Measurements from ENCODE around the gene TMEM19. TPM values are rescaled to one million over a fixed set of nuclear protein-coding genes. Genes with fewer than 3 reads are reported as not detected.

TMEM19 gene
- total RNA-seq, 1 experiment from 2014 or later = 14.3 TPM

GRCh38 chr12:71730936-71731335 is 45.1 kb downstream of the TMEM19 start:
- POLR2A ChIA-PET (ENCODE audit: unreplicated experiment) = no interaction called here

DNA sequence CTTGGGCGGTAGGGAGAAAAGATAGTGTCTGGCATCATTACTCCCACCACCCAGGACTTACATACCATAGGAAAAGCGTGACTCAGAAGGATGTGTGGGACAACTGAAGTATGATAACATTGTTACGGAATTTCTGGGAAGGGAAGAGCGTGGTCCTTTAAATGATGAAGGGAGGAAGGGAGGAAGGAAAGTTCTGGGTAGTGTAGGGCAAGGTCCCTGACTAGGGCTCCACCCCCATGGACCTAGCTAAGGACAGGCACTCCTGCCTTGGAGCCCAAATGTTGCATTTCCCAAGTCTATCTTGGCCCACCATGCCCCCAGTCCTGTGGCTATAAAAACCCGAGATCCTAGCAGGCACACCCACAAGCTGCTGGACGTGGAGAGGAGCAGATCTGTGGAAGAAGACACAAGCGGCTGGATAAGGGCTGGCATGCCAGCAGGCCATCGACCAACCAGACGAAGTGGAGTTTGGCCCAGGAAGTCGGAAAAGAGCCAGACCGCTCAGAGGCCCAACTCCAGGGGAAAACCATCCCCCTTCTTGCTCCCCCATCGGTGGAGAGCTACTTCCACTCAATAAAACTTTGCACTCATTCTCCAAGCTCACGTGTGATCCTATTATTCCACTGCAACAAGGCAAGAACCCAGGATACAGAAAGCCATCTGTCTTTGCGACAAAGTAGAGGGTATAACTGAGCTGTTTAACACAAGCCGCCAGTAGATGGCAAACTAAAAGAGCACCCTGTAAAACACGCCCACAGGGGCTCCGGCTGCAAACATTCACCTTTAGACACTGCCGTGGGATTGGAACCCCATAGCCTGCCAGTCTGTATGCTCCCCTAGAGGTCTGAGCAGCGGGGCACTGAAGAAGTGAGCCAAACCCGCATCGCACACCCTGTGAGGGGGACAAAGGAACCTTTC is 45.8 kb downstream of the TMEM19 start:
- BruUV-seq (replicated peaks) = no TSS peak

More at GRCh38 chr12:71730936-71731335, 45.1 kb downstream of the TMEM19 start:
- Histone ChIP-seq H3F3A (ENCODE audit: low read length, unreplicated experiment) (no peaks in the 10 kb centered on the region), H3K4me3 (ENCODE audit: low read length) (no peak overlapping the region), H3K9me3 (ENCODE audit: low read length) (no peaks in the 10 kb centered on the region), H3K9ac (ENCODE audit: low read length) (no peak overlapping the region), H4K20me1 (ENCODE audit: low read length) (no peaks in the 10 kb centered on the region), H3K9me2 (replicated peaks; ENCODE audit: low read length) (no peaks in the 10 kb centered on the region), H3K27ac (ENCODE audit: low read length) (peak overlapping the region; percentile 22), H3K4me2 (ENCODE audit: low read length) (no peak overlapping the region), H3K27me3 (ENCODE audit: low read length) (no peaks in the 10 kb centered on the region), H3K4me1 (ENCODE audit: insufficient read depth, low read length) (peaks cover 7% of the 10 kb centered on the region; the same call in 1 of the 2 replicates), H3K36me3 (ENCODE audit: low read depth, low read length) (no peaks in the 10 kb centered on the region), H2AFZ (ENCODE audit: low read length) (peak overlapping the region; percentile 35; the same call in 1 of the 2 replicates), H3K79me2 (ENCODE audit: low read length) (no peaks in the 10 kb centered on the region)
- CTCF ChIA-PET = no interaction called here
- TF ChIP-seq EZH2 (IDR thresholded peaks at IDR 0.05; ENCODE audit: low read length, unreplicated experiment) (no peak), EZH2phosphoT487 (IDR thresholded peaks at IDR 0.05; ENCODE audit: borderline replicate concordance, low read length) (no peak)
- TF ChIP-seq, protein P1, sequence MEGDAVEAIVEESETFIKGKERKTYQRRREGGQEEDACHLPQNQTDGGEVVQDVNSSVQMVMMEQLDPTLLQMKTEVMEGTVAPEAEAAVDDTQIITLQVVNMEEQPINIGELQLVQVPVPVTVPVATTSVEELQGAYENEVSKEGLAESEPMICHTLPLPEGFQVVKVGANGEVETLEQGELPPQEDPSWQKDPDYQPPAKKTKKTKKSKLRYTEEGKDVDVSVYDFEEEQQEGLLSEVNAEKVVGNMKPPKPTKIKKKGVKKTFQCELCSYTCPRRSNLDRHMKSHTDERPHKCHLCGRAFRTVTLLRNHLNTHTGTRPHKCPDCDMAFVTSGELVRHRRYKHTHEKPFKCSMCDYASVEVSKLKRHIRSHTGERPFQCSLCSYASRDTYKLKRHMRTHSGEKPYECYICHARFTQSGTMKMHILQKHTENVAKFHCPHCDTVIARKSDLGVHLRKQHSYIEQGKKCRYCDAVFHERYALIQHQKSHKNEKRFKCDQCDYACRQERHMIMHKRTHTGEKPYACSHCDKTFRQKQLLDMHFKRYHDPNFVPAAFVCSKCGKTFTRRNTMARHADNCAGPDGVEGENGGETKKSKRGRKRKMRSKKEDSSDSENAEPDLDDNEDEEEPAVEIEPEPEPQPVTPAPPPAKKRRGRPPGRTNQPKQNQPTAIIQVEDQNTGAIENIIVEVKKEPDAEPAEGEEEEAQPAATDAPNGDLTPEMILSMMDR (conservative IDR thresholded peaks at IDR 0.05; ENCODE audit: low read depth, low read length) = no peak
- no TSS peak for BruUV-seq (replicated peaks)
- intact Hi-C loops (cut with micrococcal nuclease) = no loop called here
- DNase-seq = peak; percentile 30
- ATAC-seq = no peak

More for the DNA sequence above, 45.8 kb downstream of the TMEM19 start:
- Histone ChIP-seq H2AFZ (ENCODE audit: low read length) (peak overlapping the region; percentile 35; the same call in 1 of the 2 replicates), H3K4me3 (ENCODE audit: low read length) (no peak overlapping the region), H3K27me3 (ENCODE audit: low read length) (no peaks in the 10 kb centered on the region), H3K9me3 (ENCODE audit: low read length) (no peaks in the 10 kb centered on the region), H3K27ac (ENCODE audit: low read length) (peak overlapping the region; percentile 22), H3F3A (ENCODE audit: low read length, unreplicated experiment) (no peaks in the 10 kb centered on the region), H3K36me3 (ENCODE audit: low read depth, low read length) (no peaks in the 10 kb centered on the region), H3K9ac (ENCODE audit: low read length) (no peak overlapping the region), H4K20me1 (ENCODE audit: low read length) (no peaks in the 10 kb centered on the region), H3K9me2 (replicated peaks; ENCODE audit: low read length) (no peaks in the 10 kb centered on the region), H3K4me1 (ENCODE audit: insufficient read depth, low read length) (peaks cover 7% of the 10 kb centered on the region; the same call in 1 of the 2 replicates), H3K79me2 (ENCODE audit: low read length) (no peaks in the 10 kb centered on the region), H3K4me2 (ENCODE audit: low read length) (no peak overlapping the region)
- TF ChIP-seq, protein P1 (conservative IDR thresholded peaks at IDR 0.05; ENCODE audit: low read depth, low read length) = no peak
- TF ChIP-seq EZH2phosphoT487 (IDR thresholded peaks at IDR 0.05; ENCODE audit: borderline replicate concordance, low read length) = no peak
- no peak for TF ChIP-seq EZH2 (IDR thresholded peaks at IDR 0.05; ENCODE audit: low read length, unreplicated experiment)
- ChIA-PET CTCF (no interaction called here), POLR2A (ENCODE audit: unreplicated experiment) (no interaction called here)
- intact Hi-C loops (cut with micrococcal nuclease) = no loop called here
- ATAC-seq (no peak), DNase-seq (peak; percentile 41)

Data from PC-3 (cell line).